HG02870 (cell line): Measurements from ENCODE around the gene USH1C.

Source experiments
- ATAC-seq: cut with Tn5 transposase; IDR thresholded peaks from one replicate; pipeline ENCODE4 v1.9.1; 2021; ENCODE audit warnings: mild to moderate bottlenecking, moderate library complexity; ENCODE audit not compliant: unreplicated experiment

Gene USH1C

DNA sequence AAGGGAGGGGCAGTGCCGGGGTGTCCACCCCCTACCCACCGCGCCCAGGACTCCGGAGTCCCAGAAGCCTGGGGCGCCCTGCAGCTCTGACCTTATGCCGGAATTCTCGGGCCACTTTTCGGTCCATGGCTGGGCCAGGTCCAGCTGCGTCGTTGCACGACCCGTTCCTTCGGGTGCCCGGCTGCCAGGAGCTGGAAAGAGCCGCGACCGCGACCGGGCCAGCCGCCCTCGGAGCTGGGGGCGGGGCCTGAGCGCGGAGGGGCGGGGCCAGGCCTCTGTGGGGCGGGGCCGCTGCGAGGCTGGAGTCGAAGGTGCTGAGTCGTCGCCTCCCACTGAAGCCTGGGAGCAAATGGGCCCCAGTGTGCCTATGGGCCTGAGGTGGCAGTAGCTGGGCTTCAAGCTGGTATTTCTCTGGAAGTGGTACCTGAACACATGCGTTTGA, at the start of gene USH1C:
USH1C (minus strand) TSS at position 236 of the 442 bp plus-strand sequence; CDS start at position 127, 109 bp downstream.
- no peak for ATAC-seq

DNA sequence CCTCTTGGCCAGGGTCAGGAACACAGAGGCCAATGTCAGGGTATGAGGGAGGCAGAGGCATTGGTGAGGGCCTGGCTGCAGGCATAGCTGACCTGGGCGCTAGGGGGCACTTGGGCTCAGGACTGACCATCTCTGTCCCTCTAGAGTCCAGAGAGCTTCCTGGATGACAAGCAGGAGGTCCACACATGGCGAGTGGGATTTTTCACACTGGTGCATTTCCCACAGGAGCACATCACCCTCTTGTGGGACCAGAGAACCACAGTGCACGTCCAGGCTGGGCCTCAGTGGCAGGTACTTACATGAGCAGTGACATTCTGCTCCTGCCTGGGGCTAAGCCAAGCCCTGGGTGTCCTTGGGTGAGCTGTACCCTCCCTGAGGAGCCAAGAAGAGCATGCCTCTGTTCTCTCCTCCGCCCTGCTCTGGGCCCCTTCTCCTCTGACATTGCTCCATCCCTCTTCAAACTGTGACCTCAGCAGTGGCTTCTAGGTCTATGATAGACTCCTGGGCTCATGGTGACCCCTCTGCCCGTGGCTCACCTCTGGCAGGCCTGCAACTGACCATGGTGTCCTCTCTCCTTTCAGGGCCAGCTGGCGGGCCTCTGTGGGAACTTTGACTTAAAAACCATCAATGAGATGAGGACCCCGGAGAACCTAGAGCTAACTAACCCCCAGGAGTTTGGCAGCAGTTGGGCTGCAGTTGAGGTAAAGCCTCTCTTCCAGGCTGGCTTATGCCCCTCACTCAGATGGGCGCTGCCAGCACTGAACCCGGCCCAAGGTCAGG, 49.4 kb upstream of the USH1C start:
- no peak for ATAC-seq

DNA sequence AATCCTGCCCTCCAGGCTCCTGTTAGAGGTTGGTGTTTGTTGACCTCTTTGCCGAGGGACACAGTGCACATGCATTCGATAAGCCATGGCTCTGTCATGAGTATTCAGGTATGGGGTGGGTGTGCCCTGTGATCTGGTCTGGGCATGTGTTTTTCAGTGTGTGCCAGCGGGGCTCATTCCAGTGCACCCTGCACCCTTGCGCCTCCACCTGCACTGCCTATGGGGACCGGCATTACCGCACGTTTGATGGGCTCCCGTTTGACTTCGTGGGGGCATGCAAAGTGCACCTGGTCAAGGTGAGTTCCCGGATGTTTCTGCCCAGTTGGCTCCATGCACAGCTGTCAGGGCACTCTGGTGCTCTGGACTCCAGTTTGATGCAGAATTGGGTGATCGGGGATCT, 47.1 kb upstream of the USH1C start:
- no peak for ATAC-seq

- no peak for ATAC-seq
Observed at GRCh38 chr11:17590463-17590862, 46.2 kb upstream of the USH1C start.

- ATAC-seq = no peak
Observed at GRCh38 chr11:17588721-17589120, 44.5 kb upstream of the USH1C start.

DNA sequence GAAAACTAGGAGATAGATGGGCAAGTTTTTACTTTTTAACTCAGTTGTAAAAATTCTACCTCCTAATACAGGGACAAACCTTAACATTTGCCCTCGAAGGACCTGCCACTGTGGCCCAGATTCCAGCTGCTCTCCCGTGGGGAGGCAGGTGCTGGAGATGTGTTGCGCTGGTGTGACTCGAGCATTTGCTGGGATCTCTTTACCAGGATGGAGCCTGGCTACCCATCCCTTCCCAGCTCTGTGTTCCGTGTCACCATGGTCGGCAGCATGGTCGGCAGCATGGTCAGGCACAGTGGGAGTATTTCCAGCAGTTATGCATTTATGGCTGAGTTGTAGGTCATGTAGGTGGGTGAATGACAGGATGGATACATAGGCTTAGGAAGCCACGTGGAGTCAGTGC, 44.0 kb upstream of the USH1C start:
- ATAC-seq = no peak

GRCh38 chr11:17585911-17586695, 41.9 kb upstream of the USH1C start:
- ATAC-seq = no peak

DNA sequence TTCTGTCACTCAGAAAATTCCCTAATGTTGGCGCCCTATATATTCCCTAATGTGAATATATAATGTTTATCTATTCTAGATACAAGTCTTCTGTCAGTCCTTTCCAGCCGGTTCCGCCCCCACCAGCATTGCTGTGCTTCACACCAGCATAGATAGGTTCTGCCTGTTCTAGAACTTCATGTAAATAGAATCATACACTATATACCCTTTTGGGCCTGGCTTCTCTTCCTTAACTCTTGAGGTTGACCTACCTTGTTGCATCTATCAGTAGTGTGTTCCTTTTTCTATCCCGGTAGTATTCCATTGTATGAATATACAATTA, 37.5 kb upstream of the USH1C start:
- no peak for ATAC-seq

GRCh38 chr11:17581036-17581731, 37.0 kb upstream of the USH1C start:
- no peak for ATAC-seq

GRCh38 chr11:17580271-17580670, 36.1 kb upstream of the USH1C start:
- no peak for ATAC-seq

DNA sequence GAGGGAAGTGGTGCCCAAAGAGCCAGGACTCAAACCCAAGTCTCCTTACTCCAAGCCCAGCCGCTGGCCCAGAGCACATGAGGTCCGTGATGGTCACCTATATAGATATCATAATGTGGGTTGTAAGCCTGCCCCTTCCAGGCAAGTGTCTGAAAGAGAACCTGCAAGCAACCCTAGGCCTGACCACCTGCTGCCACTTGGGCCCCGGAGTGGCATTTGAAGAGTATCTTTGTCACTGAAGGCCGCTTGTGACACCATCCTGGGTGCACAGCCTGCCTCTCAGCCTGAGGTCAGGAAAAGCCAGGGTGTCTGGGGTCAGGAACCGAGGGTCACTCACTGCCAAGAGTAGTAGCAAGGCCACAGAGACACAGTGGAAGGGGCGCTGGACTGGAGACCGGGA, 35.2 kb upstream of the USH1C start:
- ATAC-seq = no peak

GRCh38 chr11:17578958-17579357, 34.7 kb upstream of the USH1C start:
- no peak for ATAC-seq

DNA sequence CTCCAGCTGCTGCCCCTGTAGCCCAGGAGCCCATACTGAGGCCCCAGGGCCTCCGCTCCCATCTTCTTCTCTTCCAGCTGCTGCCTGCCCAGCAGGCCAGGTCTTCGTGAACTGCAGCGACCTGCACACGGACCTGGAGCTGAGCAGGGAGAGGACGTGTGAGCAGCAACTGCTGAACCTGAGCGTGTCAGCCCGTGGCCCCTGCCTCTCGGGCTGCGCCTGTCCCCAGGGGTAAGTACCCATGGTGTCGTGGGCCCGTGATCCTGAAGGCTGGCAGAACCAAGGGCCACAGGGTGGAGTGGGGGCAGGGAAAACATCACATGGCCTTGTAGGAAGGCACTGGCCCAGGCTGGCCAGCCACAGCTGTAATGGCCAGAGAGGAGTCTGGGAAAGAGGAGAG, 34.1 kb upstream of the USH1C start:
- no peak for ATAC-seq

- ATAC-seq = no peak
Observed at GRCh38 chr11:17575431-17576425, 31.5 kb upstream of the USH1C start.

GRCh38 chr11:17574141-17575091, 30.2 kb upstream of the USH1C start:
- ATAC-seq = no peak

DNA sequence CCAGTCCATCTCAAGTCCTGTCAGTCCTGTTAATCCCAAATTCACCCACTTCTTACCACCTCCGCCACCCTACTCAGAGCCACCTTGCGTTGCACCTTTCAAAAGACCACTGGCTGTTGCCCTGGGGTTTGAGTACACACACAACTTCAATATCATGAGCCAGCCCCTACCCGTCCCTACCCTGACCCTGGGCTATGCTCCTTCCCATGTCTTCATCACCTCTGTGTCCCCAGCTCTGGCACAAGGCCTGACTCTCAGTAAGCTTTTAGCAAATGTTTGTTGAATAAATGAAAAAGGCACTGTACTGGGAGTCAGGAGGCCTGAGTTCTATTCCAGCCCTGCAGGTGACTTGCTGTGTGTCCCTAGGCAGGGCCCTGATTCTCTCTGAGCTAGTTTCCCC, 29.3 kb upstream of the USH1C start:
- no peak for ATAC-seq

DNA sequence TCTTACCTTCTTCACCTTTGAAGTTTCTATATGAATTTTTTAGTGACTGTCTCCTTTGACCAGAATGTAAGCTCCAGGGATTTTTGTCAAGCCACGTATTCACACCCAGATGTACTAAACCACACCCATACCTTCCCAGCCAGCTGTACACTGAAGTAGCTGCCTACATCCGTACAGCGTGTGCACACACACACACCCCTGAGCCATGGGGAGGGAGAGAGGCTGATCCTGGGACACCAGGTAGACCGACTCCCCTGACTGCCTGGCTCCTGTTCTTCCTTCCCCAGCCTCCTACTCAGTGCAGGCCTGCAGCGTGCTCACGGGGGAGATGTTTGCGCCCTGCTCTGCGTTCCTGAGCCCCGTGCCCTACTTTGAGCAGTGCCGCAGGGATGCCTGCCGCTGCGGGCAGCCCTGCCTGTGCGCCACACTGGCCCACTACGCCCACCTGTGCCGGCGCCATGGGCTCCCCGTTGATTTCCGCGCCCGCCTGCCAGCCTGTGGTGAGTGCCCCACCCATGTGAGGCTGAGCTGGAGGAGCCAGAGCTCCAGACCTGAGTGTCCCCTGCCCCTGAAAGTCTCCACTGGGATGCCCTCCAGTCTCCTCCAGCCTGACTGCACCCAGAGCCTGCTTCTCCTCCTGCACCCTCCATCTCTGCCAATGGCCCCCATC, 28.7 kb upstream of the USH1C start:
- no peak for ATAC-seq

- no peak for ATAC-seq
Observed at GRCh38 chr11:17572359-17572690, 28.1 kb upstream of the USH1C start.
